Measurements from ENCODE around the gene HEXD. TPM values are rescaled to one million over a fixed set of nuclear protein-coding genes. Genes with fewer than 3 reads are reported as not detected.

The HEXD gene
- total RNA-seq (12.8 and 12.9 TPM in 2 replicates), polyA plus RNA-seq (18.6 and 23.4 TPM in 2 replicates), polyA minus RNA-seq (12.9 and 14.7 TPM in 2 replicates), Bru-seq, nascent RNA (percentile 41 among the genes with signal in this experiment), BruChase-seq, experiment 1, labeled RNA remaining after a 6-hour chase (percentile 46 among the genes with signal in this experiment), BruChase-seq, experiment 2, labeled RNA remaining after a 2-hour chase (percentile 44 among the genes with signal in this experiment)
- polyA plus RNA-seq (2011; cell fraction: cytosol; rRNA removed), result 5.6 and 11.7 TPM in 2 replicates
- 125 and 135 TPM in 2 replicates for polyA plus RNA-seq (2011; cell fraction: nucleus; rRNA removed)
- polyA plus RNA-seq (2012), result 7.7 and 14.8 TPM in 2 replicates
- 11.4 TPM for polyA minus RNA-seq (2011; cell fraction: cytosol; rRNA and poly(A)+ RNA removed)
- 13.1 and 22.2 TPM in 2 replicates for polyA minus RNA-seq (2011; cell fraction: nucleus; rRNA and poly(A)+ RNA removed)
- long read RNA-seq, partial matches to known transcripts, result 4 of 20 reads
- long read RNA-seq, other reads (novel, unspliced or antisense), result 11 of 20 reads

GRCh38 chr17:82418001-82418986 is at the start of gene HEXD, which contains the start of gene OGFOD3:
Gene HEXD (plus strand): TSS chr17:82418347. CDS start chr17:82419800, 1,453 bp downstream.
Gene OGFOD3 (minus strand): TSS chr17:82418586. CDS start chr17:82418485, 101 bp downstream.
- Histone ChIP-seq H3K27ac (ENCODE audit: insufficient read depth, low read depth, low read length) (no peak within 1 kb of the TSS), H3K4me3 (replicated peaks in 1 of 3; ENCODE audit: insufficient read depth in 1 of 3, low read depth in 1 of 3, low read length in 3 of 3) (peak within 1 kb of the TSS; percentile 58 to 90 (median 70)), H3K79me2 (ENCODE audit: control insufficient read depth, insufficient read depth, low read length) (no peaks in the 10 kb centered on the region), H3K9me1 (replicated peaks; ENCODE audit: control insufficient read depth, extremely low read depth, insufficient read depth, low read length) (no peaks in the 10 kb centered on the region), H3K4me1 (ENCODE audit: control insufficient read depth, extremely low read depth, insufficient read depth, low read length) (peaks cover 12% of the 10 kb centered on the region), H3K9me3 (replicated peaks; ENCODE audit: control insufficient read depth, insufficient read depth, low read length) (no peaks in the 10 kb centered on the region), H3K4me2 (ENCODE audit: insufficient read depth, low read length) (peak within 1 kb of the TSS; percentile 70), H2AFZ (ENCODE audit: low read depth, low read length) (peak within 1 kb of the TSS; percentile 40), H3K9ac (replicated peaks; ENCODE audit: extremely low read depth, insufficient read depth, low read length) (peak within 1 kb of the TSS; percentile 81), H3K36me3 (ENCODE audit: control insufficient read depth in 2 of 2, extremely low read depth in 1 of 2, insufficient read depth in 2 of 2, low read length in 2 of 2) (no peaks in the 10 kb centered on the region), H3K27me3 (ENCODE audit: control insufficient read depth in 2 of 2, insufficient read depth in 2 of 2, low read length in 2 of 2) (no peaks in the 10 kb centered on the region), H4K20me1 (replicated peaks; ENCODE audit: control insufficient read depth, extremely low read depth, insufficient read depth, low read length) (no peaks in the 10 kb centered on the region)
- ChIA-PET POLR2A (no interaction called here), CTCF (interaction anchor here (0.8 to 1.4 kb wide), 5 partner anchors 11 to 136 kb away, joined by 3 read pairs; no protein-coding TSS in a partner anchor)
- peak; percentile 28 for TF ChIP-seq MYC (IDR thresholded peaks at IDR 0.05; ENCODE audit: low read depth, low read length)
- TF ChIP-seq, protein P1, sequence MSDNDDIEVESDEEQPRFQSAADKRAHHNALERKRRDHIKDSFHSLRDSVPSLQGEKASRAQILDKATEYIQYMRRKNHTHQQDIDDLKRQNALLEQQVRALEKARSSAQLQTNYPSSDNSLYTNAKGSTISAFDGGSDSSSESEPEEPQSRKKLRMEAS (IDR thresholded peaks at IDR 0.05; ENCODE audit: insufficient read depth, insufficient read length), result no peak
- TF ChIP-seq POLR2A (IDR thresholded peaks at IDR 0.05; ENCODE audit: low read depth, low read length), result peak; percentile 76
- no peak for TF ChIP-seq CTCF (IDR thresholded peaks at IDR 0.05; ENCODE audit: extremely low read depth in 1 of 2, insufficient read depth in 1 of 2, low read depth in 1 of 2, low read length in 2 of 2)
- no peak for TF ChIP-seq FOS (IDR thresholded peaks at IDR 0.05; ENCODE audit: borderline replicate concordance, insufficient read depth, low read length)
- TF ChIP-seq GATA2 (IDR thresholded peaks at IDR 0.05; ENCODE audit: insufficient read depth, insufficient read length, low read depth, low read length), result no peak
- no peak for TF ChIP-seq JUN (IDR thresholded peaks at IDR 0.05; ENCODE audit: borderline replicate concordance, insufficient read depth, insufficient read length, low read depth)
- TF ChIP-seq POLR2AphosphoS5 (IDR thresholded peaks at IDR 0.05; ENCODE audit: insufficient read depth, low read depth, low read length), result peak; percentile 83
- no peak for TF ChIP-seq EZH2 (IDR thresholded peaks at IDR 0.05; ENCODE audit: borderline replicate concordance, low read depth, low read length, severe bottlenecking)
- peak; percentile 81 for DNase-seq (ENCODE audit: low read depth, low spot score)
- dilution Hi-C loops (cut with MboI; ENCODE audit: extremely low pct_ligation_motif_present, low sequenced_read_pairs), result no loop called here
- peak; percentile 50 for FAIRE-seq
- no TSS peak for BruUV-seq (replicated peaks)
- intact Hi-C loops (cut with micrococcal nuclease), result loop anchor here (1.0 to 10.0 kb wide), 4 partner anchors 32 to 383 kb away; partner anchors contain the start of genes CYBC1, DCXR and RAC3

Data from endothelial cell of umbilical vein (primary cell).